Activated CD4-positive, alpha-beta T cell treated with anti-CD3 and anti-CD28 coated beads, Interleukin-2, amount 10 ng/mL, durations not matched to agents 7 days and 5 days (primary cell): Measurements from ENCODE around the gene EIF4G1. TPM values are rescaled to one million over a fixed set of nuclear protein-coding genes. Genes with fewer than 3 reads are reported as not detected.
A peak's percentile ranks its signal among the peaks of the same experiment; 100 is the strongest.

ENCODE experiments used
- CTCF ChIA-PET: fragments of 350-600 bp; sonication (Branson Sonifier 250); formaldehyde crosslinking; loops from one replicate; lab custom pipeline; 2021; ENCODE audit warnings: antibody characterized with exemption; lab: Charles Lee
- POLR2A ChIA-PET: fragments of 350-600 bp; sonication (Branson Sonifier 250); formaldehyde crosslinking; loops from one replicate; lab custom pipeline; 2021; ENCODE audit warnings: antibody characterized with exemption; lab: Charles Lee
- DNase-seq: peaks from one replicate; pipeline ENCODE4 v3.0.0-alpha.2; 2020
- H3K27ac Mint-ChIP-seq: one replicate; pipeline ENCODE4 v1.8.0; 2021; ENCODE audit warnings: mild to moderate bottlenecking, moderate library complexity, mixed read lengths
- H3K27me3 Mint-ChIP-seq: one replicate; pipeline ENCODE4 v1.8.0; 2021; ENCODE audit warnings: mixed read lengths
- H3K36me3 Mint-ChIP-seq: one replicate; pipeline ENCODE4 v1.8.0; 2021; ENCODE audit warnings: low read depth, mixed read lengths
- H3K4me1 Mint-ChIP-seq: one replicate; pipeline ENCODE4 v1.8.0; 2021; ENCODE audit warnings: mixed read lengths
- H3K4me3 Mint-ChIP-seq: one replicate; pipeline ENCODE4 v1.8.0; 2021; ENCODE audit warnings: mild to moderate bottlenecking, moderate library complexity, mixed read lengths
- H3K9me3 Mint-ChIP-seq: one replicate; pipeline ENCODE4 v1.8.0; 2021; ENCODE audit warnings: mixed read lengths
- total RNA-seq, 2 experiments: library from RNA; stranded (reverse); gene quantifications; one replicate each; pipeline ENCODE4 v1.2.3, GENCODE V29; 2021

Gene EIF4G1
- total RNA-seq, 2 experiments from 2014 or later: 269 to 300 TPM

DNA sequence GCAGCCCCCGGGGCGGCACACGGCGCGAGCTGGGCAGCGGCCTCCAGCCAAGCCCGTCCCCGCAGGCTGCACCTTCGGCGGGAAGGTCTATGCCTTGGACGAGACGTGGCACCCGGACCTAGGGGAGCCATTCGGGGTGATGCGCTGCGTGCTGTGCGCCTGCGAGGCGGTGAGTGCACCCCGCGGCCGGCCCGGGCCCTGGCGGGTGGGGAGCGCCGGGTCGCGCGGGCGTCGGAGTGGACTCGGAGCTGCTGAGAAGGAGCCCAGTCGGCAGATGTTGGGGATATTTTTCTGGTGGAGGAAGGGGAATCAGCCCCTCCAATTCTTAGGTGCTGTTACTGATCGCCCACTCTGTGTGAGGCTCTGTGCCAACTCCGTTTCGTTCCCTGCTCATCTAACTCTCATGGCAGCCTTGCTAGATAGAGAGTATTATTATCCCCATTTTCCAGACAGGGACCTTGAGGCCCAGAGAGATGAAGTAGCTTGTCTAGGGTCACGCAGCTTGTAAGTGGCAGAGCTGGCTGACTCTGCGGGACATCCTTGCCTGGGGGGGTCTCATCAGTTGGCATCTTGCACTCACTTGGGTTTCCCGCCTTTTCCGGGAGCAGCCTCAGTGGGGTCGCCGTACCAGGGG lies 66.3 kb downstream of the EIF4G1 start:
- Mint-ChIP-seq H3K4me1 (peaks cover 8% of the 10 kb centered on the region), H3K4me3 (peak overlapping the region; percentile 22), H3K9me3 (no peaks in the 10 kb centered on the region), H3K27ac (no peak overlapping the region), H3K36me3 (peaks cover 2% of the 10 kb centered on the region), H3K27me3 (peaks cover 52% of the 10 kb centered on the region)
- DNase-seq: no peak
- CTCF ChIA-PET: interaction anchor here (1.4 to 3.9 kb wide), 2 partner anchors 9 to 147 kb away, joined by 4 to 12 read pairs; no protein-coding TSS in a partner anchor
- POLR2A ChIA-PET: no interaction called here

DNA sequence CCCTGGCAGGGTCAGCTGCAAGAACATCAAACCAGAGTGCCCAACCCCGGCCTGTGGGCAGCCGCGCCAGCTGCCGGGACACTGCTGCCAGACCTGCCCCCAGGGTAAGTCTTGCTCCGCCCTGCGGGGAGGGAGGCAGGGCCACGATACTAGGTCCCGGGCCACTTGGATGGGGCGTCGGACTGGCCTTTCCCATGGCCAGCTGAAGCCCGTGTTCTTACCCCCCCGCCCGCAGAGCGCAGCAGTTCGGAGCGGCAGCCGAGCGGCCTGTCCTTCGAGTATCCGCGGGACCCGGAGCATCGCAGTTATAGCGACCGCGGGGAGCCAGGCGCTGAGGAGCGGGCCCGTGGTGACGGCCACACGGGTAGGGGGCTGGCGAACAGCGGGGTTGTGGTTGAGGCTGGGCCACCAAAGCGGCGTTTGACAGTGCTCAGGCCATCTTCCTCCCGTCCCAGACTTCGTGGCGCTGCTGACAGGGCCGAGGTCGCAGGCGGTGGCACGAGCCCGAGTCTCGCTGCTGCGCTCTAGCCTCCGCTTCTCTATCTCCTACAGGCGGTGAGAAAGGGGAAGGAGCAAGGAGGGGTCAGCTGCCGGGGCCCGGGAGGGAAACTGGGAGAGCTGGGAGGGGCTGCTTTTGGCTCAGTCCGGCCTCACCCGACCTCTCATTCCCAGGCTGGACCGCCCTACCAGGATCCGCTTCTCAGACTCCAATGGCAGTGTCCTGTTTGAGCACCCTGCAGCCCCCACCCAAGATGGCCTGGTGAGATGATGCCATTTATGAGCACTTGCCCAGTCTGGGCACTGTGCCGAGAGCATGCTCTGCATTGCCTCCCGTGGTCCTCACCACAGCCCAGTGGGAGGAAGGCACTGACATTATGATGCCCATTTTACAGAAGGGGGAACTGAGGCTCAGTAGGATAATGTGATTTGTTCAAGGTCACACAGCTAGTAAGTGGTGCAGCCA lies 67.1 kb downstream of the EIF4G1 start:
- Mint-ChIP-seq H3K36me3 (peaks cover 2% of the 10 kb centered on the region), H3K4me3 (no peak overlapping the region), H3K9me3 (no peaks in the 10 kb centered on the region), H3K27me3 (peaks cover 53% of the 10 kb centered on the region), H3K27ac (no peak overlapping the region), H3K4me1 (peaks cover 8% of the 10 kb centered on the region)
- ChIA-PET CTCF (interaction anchor here (0.6 to 3.9 kb wide), 3 partner anchors 10 to 192 kb away, joined by 4 to 12 read pairs (median 7); no protein-coding TSS in a partner anchor), POLR2A (no interaction called here)
- DNase-seq: no peak

DNA sequence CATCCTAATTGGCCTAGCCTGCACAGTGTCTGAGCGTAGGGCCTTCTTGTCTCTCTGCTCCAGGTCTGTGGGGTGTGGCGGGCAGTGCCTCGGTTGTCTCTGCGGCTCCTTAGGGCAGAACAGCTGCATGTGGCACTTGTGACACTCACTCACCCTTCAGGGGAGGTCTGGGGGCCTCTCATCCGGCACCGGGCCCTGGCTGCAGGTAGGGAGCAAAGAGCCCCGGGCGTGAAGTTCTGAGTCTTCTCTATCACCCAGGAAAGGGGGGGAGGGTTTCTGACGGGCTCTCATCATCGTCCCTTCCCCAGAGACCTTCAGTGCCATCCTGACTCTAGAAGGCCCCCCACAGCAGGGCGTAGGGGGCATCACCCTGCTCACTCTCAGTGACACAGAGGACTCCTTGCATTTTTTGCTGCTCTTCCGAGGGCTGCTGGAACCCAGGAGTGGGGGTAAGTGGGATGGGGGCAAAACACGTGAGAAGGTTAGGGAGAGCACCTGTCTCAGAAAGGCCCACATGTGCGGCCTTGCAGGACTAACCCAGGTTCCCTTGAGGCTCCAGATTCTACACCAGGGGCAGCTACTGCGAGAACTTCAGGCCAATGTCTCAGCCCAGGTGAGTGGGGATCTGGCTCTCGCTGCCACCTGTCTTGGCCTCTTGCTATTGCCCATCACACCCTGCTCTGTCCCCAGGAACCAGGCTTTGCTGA lies 68.1 kb downstream of the EIF4G1 start:
- CTCF ChIA-PET: interaction anchor here (0.6 to 3.9 kb wide), 3 partner anchors 11 to 191 kb away, joined by 4 to 12 read pairs (median 7); no protein-coding TSS in a partner anchor
- peaks cover 2% of the 10 kb centered on the region for H3K36me3 Mint-ChIP-seq
- POLR2A ChIA-PET: no interaction called here

DNA sequence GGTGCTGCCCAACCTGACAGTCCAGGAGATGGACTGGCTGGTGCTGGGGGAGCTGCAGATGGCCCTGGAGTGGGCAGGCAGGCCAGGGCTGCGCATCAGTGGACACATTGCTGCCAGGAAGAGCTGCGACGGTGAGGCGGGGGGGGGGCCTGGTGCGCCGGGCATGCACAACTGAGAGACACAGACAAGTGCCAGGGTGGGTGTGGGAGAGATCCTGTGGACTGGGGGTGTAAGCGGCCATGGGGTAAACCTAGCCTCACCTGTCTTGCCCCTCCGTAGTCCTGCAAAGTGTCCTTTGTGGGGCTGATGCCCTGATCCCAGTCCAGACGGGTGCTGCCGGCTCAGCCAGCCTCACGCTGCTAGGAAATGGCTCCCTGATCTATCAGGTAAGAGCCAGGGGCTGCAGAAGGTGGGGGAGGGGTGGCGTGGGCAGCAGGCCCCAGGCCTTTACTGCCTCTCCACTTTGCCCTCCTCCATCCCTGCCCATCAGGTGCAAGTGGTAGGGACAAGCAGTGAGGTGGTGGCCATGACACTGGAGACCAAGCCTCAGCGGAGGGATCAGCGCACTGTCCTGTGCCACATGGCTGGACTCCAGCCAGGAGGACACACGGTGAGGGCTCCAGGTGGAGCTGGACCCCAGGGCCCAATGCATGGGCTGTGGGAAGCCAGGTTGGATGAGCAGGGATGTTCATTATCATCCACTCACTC lies 68.8 kb downstream of the EIF4G1 start:
- no peak for DNase-seq
- ChIA-PET POLR2A (no interaction called here), CTCF (interaction anchor here (1.2 to 3.9 kb wide), 2 partner anchors 11 to 12 kb away, joined by 4 to 12 read pairs; no protein-coding TSS in a partner anchor)
- Mint-ChIP-seq H3K9me3 (no peaks in the 10 kb centered on the region), H3K36me3 (peaks cover 2% of the 10 kb centered on the region), H3K4me1 (peaks cover 8% of the 10 kb centered on the region), H3K27me3 (peaks cover 42% of the 10 kb centered on the region), H3K27ac (no peak overlapping the region), H3K4me3 (no peak overlapping the region)

More for the DNA sequence above, 68.1 kb downstream of the EIF4G1 start:
- H3K27ac Mint-ChIP-seq: no peak overlapping the region
- H3K9me3 Mint-ChIP-seq: no peaks in the 10 kb centered on the region
- H3K4me1 Mint-ChIP-seq: peaks cover 8% of the 10 kb centered on the region
- H3K27me3 Mint-ChIP-seq: peaks cover 47% of the 10 kb centered on the region
- DNase-seq: no peak
- no peak overlapping the region for H3K4me3 Mint-ChIP-seq

DNA sequence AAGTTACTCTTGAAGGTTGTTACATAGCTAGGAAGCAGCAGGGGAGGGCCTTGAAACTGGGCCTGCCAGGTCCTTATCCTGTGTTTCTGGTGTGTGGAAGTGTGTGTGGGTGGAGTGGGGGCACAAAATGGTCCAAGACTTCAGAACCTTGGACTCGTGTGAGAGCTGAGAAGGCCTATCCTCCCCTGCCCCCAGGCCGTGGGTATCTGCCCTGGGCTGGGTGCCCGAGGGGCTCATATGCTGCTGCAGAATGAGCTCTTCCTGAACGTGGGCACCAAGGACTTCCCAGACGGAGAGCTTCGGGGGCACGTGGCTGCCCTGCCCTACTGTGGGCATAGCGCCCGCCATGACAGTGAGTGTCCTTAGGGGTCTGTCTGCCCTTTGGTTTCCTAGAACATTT lies 69.9 kb downstream of the EIF4G1 start:
- ChIA-PET POLR2A (no interaction called here), CTCF (interaction anchor here (0.8 to 1.6 kb wide), 4 partner anchors 10 to 145 kb away, joined by 3 to 4 read pairs (median 4); no protein-coding TSS in a partner anchor)
- Mint-ChIP-seq H3K27me3 (peaks cover 31% of the 10 kb centered on the region), H3K27ac (no peak overlapping the region), H3K36me3 (no peaks in the 10 kb centered on the region), H3K9me3 (no peaks in the 10 kb centered on the region), H3K4me1 (peaks cover 3% of the 10 kb centered on the region), H3K4me3 (no peak overlapping the region)
- DNase-seq: no peak

Other genes with a start within 250 kb of the EIF4G1 start
- not detected for gene HTR3E, start 217.5 kb upstream of the EIF4G1 start, total RNA-seq
- 10 to 100 TPM; 53.0 to 60.0 TPM for gene EIF2B5, start 179.2 kb upstream of the EIF4G1 start, total RNA-seq
- gene DVL3, start 159.2 kb upstream of the EIF4G1 start, total RNA-seq: 10 to 100 TPM; 35.0 to 36.3 TPM
- gene AP2M1, start 139.8 kb upstream of the EIF4G1 start, total RNA-seq: 100 to 1,000 TPM; 222 to 223 TPM
- gene ABCF3, start 128.4 kb upstream of the EIF4G1 start, total RNA-seq: 10 to 100 TPM; 62.2 to 64.4 TPM
- not detected for gene VWA5B2, start 85.0 kb upstream of the EIF4G1 start, total RNA-seq
- 10 to 100 TPM; 43.2 to 45.7 TPM for gene ALG3, start 65.6 kb upstream of the EIF4G1 start, total RNA-seq
- gene EEF1AKMT4, start 64.9 kb upstream of the EIF4G1 start, total RNA-seq: 1 to 10 TPM; 4.2 to 4.7 TPM
- gene CAMK2N2, start 53.1 kb upstream of the EIF4G1 start, total RNA-seq: not detected
- not detected for gene ECE2, start 38.6 kb upstream of the EIF4G1 start, total RNA-seq
- gene PSMD2, start 15.4 kb upstream of the EIF4G1 start, total RNA-seq: 100 to 1,000 TPM; 188 to 193 TPM
- gene FAM131A, start 23.0 kb downstream of the EIF4G1 start, total RNA-seq: 1 to 10 TPM; 3.6 to 4.4 TPM
- gene CLCN2, start 47.0 kb downstream of the EIF4G1 start, total RNA-seq: 1 to 10 TPM; 3.0 to 3.6 TPM
- gene POLR2H, start 47.1 kb downstream of the EIF4G1 start, total RNA-seq: 10 to 100 TPM; 74.4 to 79.9 TPM
- not detected for gene THPO, start 63.6 kb downstream of the EIF4G1 start, total RNA-seq
- not detected for gene CHRD, start 65.4 kb downstream of the EIF4G1 start, total RNA-seq
- under 1 TPM; 0.12 to 0.22 TPM for gene EPHB3, start 247.2 kb downstream of the EIF4G1 start, total RNA-seq